GM18951 (cell line): ENCODE measurements around the gene PRXL2B.
A peak's percentile ranks its signal among the peaks of the same experiment; 100 is the strongest.

Experiments used
- POLR2A ChIP-seq: IDR thresholded peaks from 4 replicates; pipeline ENCODE4 v1.6.1; 2011; ENCODE audit warnings: mild to moderate bottlenecking; ENCODE audit not compliant: insufficient read length, insufficient read depth; ENCODE audit errors: extremely low read depth
- in situ Hi-C: fragments of 300-500 bp; cut with MboI; formaldehyde crosslinking; loops from one replicate; pipeline ENCODE4 v1.12.0; 2022; ENCODE audit warnings: low sequenced_read_pairs, mixed read lengths, inconsistent platforms; ENCODE audit not compliant: unreplicated experiment

PRXL2B gene

DNA sequence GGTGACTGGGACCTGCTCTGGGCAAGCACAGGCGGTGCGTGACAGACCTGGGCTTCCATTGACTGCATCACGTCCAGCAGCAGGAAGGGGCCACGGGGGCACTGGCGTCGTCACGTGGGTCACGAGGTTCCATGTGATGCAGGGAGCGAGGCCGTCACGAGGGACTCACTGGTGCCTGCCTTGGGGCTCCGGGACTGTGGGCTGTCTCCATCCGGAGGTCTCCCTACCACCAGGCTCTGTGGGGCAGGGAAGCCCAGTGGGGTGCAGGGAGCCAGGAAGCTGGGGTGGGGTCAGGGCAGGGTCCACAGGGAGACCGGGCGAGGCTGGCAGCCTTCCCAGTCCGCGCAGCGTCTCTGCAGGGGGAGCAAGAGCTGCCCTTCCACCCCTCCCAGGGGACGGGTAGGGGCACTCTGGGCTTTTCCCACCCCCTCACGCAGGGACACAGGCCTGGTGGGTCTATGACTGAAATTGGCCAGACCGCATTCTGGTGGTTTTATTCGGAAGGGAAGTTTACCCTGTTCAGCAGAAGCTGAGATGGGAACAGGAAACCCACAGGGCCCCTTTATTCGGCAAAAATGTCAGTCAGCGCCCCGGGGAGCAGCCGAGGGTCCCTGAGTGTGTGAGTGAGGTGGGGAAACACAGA is 30.8 kb upstream of the PRXL2B start:
- in situ Hi-C loops: loop anchor here (25.0 kb wide), 1 partner anchor 368 kb away; the partner anchor contains the start of gene FAAP20

DNA sequence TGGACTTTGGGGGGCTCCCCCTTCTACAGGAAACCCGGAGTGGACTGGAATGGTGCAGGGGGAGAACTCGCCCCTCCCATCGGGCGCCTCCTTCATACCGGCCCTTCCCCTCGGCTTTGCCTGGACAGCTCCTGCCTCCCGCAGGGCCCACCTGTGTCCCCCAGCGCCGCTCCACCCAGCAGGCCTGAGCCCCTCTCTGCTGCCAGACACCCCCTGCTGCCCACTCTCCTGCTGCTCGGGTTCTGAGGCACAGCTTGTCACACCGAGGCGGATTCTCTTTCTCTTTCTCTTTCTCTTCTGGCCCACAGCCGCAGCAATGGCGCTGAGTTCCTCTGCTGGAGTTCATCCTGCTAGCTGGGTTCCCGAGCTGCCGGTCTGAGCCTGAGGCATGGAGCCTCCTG is 30.3 kb upstream of the PRXL2B start, which contains the start of gene TNFRSF14:
TNFRSF14 (plus strand) TSS at position 95 of the 401 bp plus-strand sequence; CDS start at position 389, 294 bp downstream.
- peak; percentile 65 for TF ChIP-seq POLR2A
- in situ Hi-C loops: loop anchor here (25.0 kb wide), 1 partner anchor 369 kb away; the partner anchor contains the start of gene FAAP20

More for the DNA sequence above, 30.8 kb upstream of the PRXL2B start:
- TF ChIP-seq POLR2A: peak; percentile 59

DNA sequence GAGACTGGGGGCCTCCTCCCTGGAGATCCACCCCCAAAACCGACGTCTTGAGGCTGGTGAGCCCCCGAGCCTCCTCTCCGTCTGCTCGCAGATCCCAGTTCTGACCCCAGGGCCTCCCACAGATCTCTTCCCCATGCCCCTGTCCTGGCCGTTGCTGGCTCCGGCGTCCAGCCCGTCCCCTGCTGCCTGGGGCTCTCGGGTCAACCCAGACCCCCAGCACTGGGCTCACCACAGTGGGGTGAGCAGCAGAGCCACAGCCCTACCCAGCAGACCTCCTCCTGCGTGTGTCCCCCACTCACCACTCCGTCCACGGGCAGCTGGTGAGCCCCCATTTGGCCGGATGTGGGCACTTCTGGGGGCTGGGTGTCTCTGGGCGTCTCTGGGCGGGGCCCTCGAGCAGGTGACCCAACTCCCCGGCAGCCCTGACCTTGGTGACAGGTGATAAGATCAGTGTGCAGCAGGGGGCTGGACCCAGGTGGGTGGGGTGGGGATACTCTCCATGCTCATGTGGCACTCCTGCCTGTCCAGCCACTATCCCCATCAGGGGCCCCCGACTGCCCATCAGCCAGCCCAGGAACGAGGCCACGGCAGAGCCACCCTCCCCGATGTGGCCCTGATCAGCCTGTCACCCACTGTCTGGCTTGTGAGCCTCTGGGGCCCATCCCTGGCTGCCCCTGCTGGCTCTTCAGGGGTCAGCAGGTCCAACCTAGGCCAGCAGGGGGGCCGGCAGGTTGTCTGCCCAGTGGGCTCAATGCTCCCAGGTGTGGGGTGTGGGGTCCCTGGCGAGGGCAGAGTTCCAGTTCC is 29.7 kb upstream of the PRXL2B start:
- TF ChIP-seq POLR2A: peak; percentile 67
- in situ Hi-C loops: loop anchor here (25.0 kb wide), 1 partner anchor 370 kb away; the partner anchor contains the start of gene FAAP20

DNA sequence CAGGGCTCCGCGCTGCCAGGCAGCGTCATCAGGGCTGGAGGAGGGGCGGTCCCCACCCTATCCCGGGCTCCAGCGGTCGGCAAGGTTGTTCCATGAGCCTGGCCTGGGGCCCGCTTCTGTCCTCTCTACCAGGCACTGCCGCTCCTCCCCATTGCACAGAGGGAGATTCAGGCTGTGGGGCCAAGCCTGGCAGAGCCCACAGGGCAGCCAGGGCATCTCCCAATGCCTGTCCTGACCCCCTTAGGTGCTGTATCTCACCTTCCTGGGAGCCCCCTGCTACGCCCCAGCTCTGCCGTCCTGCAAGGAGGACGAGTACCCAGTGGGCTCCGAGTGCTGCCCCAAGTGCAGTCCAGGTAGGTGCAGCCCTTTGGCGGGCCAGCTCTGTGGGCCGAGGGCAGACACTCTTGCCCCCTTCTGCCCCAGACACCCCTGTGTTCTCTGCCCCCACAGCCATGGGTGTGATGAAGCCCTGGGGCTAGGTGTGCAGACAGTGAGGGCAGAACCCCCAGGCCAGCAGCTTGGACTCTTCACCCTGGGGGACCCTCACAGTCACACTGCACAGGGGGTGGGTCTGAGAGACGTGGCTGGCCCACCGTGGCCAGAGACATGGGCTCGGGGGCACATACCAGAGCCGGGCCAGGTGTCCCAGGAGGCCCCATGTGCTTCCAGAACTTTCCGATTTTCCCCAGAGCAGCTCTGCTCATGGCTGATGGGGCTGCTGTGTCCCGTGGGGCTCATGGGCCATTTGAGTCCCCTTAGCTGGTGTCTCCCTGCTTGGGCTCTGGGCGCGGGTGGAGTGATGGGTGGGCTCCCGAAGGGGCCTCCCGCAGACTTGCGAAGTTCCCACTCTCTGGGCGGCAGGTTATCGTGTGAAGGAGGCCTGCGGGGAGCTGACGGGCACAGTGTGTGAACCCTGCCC is 28.8 kb upstream of the PRXL2B start:
- no peak for TF ChIP-seq POLR2A
- in situ Hi-C loops: loop anchor here (25.0 kb wide), 1 partner anchor 370 kb away; the partner anchor contains the start of gene FAAP20

DNA sequence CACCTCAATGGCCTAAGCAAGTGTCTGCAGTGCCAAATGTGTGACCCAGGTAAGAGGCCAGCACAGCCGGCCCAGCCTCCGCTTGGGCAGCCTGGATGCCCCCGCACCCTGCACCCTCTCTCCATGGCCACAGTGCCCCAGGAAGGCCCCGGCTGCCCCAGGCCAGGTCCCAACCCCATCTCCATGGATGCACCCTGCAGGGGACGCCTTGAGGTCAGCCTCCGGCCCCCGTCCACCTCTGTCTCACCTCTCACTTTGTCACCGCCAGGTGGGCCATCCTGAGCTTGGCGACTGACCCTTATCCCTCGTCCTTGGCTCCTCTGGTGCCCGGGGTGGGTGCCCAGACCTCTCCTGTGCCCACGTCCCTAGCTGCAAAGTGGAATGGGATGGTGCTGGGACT is 28.2 kb upstream of the PRXL2B start:
- TF ChIP-seq POLR2A: no peak
- in situ Hi-C loops: loop anchor here (25.0 kb wide), 1 partner anchor 371 kb away; the partner anchor contains the start of gene FAAP20

DNA sequence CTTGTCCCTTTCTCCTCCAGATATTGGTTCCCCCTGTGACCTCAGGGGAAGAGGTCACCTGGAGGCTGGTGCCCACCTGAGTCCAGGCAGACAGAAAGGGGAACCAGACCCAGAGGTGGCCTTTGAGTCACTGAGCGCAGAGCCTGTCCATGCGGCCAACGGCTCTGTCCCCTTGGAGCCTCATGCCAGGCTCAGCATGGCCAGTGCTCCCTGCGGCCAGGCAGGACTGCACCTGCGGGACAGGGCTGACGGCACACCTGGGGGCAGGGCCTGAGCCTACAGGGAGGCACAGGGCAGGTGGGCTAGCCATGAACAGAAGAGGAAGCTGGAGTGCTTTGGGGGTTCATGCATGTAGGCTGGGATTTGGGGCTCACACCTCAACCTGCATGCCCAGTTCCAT is 27.7 kb upstream of the PRXL2B start:
- no peak for TF ChIP-seq POLR2A
- in situ Hi-C loops: loop anchor here (25.0 kb wide), 1 partner anchor 372 kb away; the partner anchor contains the start of gene FAAP20

DNA sequence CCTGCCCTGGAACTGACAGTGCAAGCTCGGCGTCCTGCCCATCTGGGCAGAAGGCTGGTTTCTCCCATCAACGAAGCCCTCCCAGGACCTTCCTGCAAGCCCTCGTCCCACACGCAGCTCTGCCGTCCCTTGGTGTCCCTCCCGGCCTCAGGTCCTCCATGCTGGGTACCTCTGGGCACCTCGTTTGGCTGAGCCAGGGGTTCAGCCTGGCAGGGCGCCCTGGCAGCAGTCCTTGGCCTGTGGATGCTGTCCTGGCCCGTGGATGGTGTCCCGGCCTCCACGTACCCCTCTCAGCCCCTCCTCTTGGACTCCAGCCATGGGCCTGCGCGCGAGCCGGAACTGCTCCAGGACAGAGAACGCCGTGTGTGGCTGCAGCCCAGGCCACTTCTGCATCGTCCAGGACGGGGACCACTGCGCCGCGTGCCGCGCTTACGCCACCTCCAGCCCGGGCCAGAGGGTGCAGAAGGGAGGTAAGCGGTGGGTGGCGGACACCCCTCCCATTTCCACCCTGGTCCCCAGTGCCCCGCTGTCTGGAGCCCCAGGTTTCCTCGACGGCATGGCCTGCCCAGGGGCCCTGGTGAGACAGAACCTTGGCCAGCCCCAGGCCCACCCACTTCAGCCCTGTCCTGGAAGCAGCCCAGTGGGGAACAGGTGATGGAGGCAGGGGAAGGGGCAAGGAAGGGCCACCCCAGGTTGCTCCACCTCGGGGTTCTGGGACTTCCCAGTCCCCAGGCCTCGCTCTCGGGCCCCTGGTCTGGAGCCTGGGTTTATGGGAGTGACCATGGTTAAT is 26.9 kb upstream of the PRXL2B start:
- no peak for TF ChIP-seq POLR2A
- in situ Hi-C loops: loop anchor here (25.0 kb wide), 1 partner anchor 372 kb away; the partner anchor contains the start of gene FAAP20

DNA sequence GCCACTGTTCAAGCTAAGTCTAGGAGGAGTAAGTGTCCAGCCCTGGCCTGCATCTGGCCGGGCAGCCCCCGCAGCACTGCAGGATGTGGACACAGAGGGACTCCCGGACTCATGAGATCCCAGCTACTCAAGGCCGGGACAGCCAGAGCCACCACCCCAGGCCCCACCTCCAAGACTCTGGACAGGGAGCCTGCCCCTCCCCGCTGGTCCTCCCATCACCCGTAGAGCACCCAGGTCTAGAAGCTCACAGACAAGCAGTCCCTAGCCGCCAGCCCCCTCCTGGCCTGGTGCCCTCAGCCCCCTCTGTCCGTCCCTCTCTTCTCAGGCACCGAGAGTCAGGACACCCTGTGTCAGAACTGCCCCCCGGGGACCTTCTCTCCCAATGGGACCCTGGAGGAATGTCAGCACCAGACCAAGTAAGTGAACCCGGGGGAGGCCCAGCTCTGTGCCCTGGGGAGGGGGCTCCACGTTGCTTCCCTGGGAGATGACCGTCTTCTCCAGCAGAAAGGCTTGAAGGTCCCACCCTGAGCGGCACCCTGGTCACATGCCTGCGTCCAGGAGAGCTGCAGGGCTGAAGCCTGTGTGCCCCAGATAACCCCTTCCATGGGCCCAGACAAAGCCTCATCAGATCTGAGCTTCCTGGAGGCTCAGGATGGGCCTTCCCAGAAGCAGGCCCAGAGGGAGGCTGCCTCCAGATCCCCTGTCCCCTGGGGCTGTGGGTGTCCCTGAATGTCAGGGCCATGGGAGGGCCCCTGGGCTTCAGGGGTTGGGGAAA is 26.1 kb upstream of the PRXL2B start:
- in situ Hi-C loops: loop anchor here (25.0 kb wide), 1 partner anchor 373 kb away; the partner anchor contains the start of gene FAAP20
- no peak for TF ChIP-seq POLR2A

DNA sequence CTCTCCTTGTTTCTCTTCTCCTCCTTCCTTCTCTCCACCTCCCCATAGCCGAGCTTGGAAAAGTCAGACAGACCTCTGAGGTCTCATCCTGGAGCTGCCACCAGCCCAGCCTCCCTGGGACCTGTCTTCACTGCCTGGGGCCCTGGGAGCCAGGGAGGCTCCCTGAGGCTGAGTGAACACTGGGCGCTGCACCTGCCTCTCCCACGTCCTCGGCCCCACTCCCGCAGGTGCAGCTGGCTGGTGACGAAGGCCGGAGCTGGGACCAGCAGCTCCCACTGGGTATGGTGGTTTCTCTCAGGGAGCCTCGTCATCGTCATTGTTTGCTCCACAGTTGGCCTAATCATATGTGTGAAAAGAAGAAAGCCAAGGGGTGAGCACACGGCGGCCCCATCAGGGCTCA is 25.1 kb upstream of the PRXL2B start:
- in situ Hi-C loops: loop anchor here (25.0 kb wide), 1 partner anchor 374 kb away; the partner anchor contains the start of gene FAAP20
- no peak for TF ChIP-seq POLR2A

DNA sequence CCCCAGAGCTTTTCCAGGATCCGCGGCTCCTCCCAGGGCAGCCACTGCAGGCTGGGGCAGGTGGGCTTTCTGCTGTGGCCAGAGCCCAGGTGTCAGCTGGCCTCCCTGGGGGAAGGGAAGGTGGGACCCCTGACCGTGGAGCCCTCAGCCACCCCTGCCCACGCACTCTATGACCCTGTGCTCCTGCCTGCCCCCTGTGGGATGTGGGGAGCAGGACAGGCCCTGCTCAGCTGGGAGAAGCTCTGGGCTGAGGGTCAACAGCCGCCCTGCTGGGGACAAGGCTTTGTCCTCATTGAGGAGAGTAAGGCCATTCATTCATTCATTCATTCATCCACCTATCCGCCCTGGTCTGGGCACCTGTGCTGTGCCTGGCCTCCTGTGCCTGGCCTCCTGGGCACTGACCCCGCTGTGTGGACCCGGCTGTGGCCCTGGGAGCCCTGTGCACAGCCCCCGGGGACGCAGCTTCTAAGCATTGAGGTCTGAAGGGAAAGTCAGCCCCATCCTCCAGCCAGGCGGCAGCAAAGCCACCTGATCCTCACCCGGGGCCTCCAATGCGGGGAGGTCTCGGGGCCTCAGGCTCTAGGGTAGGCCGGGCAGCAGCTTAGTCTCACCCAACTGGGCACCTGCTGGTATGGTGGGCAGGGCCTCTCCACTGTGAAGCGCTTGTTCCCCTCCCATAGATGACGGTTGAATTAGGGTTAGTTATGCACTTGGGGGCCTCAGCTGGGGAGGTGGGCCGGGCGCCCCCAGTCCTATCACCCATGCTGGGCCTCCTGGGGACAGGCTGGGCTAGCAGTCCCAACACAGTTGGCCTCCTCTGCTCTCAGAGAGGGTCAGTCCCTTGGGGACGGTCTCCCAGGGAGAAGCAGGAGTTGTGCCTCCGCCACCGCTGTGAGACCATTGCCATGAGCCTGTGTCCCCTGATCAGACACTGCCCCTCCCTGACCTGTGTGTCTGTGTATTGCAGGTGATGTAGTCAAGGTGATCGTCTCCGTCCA is 24.4 kb upstream of the PRXL2B start:
- peak; percentile 26 for TF ChIP-seq POLR2A
- in situ Hi-C loops: loop anchor here (25.0 kb wide), 1 partner anchor 375 kb away; the partner anchor contains the start of gene FAAP20
